Activated CD4-positive, alpha-beta T cell treated with anti-CD3 and anti-CD28 coated beads, Interleukin-2, amount 50 U/mL, for 48 hours (primary cell): ENCODE data around the gene PREX1.
"Not testable (repeated sequence)": the region's sequence is repeated elsewhere in the genome, so short reads cannot be mapped to it uniquely, and the experiment has no call there.

Experiments used
- DNase-seq, 2 experiments: peaks; one replicate each; pipeline ENCODE4 v3.0.0-alpha.2; 2020

PREX1 gene

DNA sequence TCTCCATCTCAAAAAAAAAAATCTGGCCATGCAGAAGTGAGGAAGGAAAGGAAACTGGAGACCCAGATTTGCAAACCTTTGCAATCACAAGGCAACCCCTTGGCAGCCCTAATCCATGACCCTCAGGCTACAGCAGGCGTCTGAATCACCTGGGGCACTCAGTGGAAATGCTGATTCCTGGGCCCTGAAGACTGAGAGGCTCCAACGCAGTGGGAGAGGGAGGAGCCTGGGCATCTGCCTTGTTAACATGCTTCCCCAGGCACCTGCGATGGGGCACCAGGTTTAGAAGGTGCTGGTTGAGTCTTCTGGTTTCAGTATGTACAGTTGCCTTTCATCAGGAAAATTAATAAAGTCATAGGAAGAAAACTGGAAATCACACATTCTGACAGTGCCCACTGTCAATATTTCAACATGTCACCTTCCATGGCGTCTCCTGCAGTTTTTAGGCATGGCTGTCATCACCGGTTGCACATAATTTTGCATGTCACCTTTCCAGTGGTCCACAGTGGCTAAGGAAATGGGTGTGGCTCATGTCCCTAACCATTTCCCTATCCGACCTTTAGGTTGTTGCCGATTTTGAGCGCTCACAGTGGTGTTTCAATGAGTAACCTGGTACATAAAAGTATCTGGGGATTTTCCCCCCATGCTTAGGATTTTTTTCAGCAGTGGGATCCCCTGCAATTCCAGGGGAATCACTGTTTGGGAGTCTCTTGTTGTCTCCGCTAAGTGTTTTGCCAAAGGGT lies 56.9 kb downstream of the PREX1 start:
- DNase-seq, result no peak

DNA sequence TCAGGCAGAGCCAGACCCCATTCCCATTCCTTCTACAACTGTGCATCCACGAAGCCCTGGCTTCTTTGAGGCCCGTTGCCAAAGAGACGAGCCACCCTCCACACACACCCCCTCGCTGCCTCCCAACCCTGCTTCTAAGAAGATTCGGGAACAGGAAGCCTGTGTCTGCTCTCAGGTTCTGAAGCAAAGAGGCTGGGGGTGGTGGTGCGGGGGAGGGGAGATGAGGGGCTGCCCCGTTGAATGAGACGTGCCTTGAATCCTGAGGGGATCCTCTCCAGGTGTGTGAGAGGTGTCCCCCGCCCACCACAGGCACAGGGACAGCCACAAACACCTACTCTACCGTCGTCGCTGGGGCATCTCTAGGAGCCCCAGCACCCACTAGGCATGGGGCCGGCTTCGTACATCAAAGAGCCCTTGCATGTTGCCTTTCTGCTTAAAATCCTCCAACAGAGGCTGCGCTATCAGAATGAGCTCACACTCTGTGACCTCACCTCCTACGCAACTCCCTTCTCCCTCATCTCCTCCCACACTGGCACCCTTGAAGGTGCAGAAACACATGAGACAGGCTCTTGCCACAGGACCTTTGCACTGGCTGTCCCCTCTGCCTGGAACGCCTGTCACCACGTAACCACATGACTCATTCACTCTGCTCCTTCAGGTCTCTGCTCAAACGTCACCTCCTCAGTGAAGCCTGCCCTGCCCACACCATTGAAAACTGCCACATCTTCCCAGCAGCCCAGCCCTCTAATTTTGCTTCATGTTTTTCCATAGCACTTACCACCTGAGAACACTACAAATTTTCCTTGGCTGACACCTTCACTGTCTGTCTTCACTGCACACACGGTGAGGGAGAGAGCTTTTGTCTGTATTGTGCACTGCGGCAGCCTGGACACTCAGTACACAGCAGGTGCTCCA lies 58.5 kb downstream of the PREX1 start:
- peak; percentile 92 to 95 for DNase-seq

DNA sequence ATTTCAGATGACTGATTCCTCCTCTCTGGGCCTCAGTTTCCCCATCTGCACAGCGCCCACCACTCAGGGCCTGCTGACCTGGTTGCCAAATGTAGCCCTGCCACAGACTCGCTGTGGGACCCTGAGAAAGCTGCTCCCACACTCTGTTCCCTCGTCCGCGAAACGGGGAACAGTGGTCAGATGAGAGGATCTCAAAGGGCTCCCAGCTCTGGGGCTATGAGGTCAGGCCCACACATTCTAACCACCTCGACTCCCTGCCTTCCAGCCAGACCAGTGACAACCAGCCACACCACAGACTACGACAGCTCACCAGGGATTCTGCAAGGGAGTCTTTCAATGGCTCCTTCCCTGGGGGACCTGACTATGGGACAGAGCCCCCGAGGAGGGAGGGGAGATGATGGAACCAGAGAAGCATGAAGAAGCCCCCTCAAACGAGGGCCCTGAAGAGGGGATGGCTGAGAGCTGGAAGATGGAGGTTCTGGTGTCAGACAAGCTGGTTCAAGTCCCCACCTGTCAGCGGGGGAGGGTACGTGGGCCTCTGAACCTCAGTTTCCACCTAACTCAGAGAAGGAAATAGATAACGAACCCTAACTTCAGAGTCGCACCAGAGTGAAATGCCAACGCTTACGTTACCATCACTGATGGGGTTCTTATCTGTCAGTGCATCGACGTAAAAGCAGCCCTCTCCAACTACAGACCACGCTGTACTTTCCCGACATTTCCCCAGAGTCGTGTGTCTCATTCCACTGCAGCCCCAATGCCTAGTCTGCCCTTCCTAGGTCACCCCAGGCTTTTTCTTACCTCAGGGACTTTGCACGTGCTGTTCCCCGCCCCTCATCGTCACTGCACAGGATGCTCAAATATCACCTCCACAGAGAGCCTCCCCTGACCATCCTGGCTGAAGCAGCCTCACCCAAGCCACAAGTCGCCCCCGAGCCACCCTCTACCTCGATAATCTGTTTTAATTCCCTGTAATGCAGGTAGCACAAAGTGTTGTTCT lies 60.5 kb downstream of the PREX1 start:
- peak; percentile 48 to 62 for DNase-seq

DNA sequence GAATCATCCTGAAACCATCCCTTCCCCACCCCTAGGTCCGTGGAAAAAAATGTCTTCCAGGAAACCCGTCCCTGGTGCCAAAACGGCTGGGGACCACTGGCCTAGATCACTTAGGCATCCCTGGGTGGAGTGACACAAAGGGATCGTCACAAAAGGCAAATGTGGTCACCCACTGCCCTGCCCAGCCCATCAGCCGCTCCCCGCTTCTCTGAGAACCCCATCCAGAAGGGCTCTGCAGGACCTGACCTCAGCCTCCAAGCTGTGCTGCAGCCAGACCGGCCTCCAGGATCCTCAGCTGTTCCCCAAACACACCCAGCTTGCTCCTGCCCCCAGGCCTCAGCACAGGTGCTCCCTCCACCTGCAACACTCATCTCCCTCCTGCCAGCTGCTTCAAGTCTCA lies 61.6 kb downstream of the PREX1 start:
- DNase-seq, result no peak

DNA sequence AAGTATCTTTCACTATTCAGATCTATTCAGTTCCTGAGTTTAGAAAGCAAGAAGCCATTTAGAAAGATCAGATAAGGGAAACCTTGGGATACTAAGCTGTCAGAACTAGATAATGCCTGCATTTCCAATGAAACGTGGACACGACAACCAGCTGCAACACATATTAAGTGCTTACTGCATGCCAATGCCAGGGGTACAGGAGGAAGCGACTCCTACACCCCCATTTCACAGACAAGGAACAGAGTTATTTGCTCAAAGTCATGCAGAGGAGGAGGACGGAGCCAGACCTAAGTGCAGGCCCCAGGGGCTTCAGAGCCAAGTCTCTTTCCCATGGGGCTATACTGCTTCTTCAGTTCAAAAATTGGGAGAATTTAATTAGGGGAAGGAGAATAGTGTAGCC lies 62.4 kb downstream of the PREX1 start:
- DNase-seq, result no peak

DNA sequence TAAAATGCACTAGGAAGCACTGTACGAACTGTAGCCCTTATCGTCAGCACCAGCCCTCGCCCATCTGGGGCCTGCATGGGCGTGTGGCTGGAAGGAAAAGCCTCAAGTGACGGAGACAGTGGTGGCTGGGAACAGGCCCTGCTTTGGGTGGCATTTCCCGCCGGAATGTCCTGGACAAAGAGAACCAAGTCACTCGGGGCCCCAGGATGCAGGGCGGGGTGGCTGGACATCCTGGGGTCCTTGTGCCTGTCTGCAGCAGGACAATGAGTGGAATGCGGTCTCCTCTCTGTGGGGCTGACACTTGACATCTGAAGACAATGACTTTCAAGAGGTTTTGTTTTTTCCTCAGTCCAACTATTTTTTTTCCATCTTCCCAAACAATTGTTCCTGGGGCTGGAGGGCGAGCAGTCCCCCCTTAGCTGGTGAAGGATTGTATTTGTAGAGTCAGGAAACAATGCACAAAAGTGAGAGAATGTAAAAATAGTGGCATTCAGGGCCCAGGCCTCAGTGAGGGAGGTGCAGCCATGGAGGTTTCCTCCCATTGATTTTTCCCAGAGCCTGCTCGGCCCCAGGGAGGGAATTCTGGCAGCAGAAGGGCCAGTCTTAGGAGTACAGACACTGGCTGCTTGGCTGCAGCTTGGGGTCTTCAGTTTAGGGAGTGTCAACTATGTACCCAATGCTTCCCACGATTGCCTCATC lies 64.4 kb downstream of the PREX1 start:
- DNase-seq, result no peak

DNA sequence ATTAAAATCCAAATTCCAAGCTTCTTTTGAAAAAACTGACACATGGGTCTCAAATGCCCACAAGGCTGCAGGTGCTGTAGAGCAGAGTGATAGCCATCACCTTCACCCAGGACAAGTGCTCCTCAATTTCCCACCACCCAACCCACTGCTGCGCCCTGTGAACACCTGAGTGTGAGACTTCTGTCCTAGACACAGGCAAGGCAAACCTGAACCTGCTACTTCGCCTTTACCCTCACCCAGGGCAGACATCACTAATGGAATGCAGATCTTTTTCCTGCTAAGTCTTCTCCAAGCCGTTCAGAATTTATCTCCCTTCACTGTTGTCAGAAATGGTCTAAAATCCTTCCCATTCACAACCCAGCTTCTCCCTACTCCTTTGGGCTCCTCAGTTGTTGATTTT lies 65.9 kb downstream of the PREX1 start:
- no peak for DNase-seq

DNA sequence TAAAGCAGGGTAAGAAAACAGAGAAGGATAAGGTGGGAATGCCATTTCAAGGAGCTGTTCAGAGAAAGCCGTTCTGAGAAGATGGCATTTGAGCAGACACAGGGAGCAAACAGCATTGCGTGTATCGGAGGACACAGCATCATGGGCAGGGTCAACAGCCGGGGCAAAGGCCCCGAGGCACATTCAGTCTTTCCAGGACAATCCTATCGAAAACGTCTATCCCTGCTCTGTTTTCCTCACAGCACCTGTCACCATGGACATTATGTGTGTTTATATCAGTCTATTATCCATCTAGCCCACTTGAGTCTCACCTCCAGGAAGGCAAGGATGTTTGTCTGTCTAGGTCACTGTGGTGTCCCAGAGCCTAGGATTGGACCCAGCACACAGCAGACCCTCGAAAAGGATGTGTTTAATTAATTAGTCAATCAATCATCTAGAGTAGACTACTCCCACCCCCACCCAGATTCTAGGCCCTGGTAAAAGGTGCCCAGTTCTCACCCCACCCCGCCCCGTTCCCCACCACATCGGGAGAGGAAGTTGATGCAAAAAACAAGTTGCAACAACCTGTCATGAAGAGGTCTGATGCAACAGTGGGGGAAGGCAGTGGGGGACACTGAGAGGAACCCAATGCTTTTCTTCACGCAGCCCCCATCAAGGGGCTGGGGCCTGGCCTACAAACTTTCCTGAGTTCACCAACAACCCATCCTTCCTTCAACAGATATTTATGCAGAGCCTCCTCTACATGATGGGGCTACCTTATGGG lies 66.6 kb downstream of the PREX1 start:
- peak in 1 of 2 experiments; percentile 46 for DNase-seq

DNA sequence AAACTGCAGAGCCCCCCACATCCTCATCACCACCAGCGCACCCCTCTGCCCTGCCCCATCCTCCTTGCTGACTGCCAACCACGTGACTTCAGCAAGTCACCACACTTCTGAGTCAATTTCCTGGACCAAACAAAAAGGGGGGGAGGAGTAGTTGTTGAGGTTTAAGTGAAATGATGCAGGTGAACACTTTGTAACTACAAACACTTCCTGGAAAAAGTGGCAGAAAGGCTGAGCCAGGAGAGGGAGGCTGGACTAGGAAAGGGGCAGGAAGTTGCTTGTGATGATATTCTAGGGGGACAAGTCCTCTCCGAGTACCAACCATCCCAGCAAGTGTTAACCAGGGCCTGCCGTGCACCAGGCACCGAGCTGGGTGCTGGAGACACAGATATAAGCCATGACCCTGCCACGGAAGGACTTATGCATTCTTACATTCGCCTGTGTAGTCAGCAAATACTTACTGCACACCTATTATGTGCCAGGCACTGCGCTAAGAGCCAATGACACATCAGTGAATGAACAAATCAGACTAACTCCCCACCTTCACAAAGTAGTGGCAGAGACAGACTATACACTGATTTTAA lies 67.3 kb downstream of the PREX1 start:
- DNase-seq, result peak; percentile 64

DNA sequence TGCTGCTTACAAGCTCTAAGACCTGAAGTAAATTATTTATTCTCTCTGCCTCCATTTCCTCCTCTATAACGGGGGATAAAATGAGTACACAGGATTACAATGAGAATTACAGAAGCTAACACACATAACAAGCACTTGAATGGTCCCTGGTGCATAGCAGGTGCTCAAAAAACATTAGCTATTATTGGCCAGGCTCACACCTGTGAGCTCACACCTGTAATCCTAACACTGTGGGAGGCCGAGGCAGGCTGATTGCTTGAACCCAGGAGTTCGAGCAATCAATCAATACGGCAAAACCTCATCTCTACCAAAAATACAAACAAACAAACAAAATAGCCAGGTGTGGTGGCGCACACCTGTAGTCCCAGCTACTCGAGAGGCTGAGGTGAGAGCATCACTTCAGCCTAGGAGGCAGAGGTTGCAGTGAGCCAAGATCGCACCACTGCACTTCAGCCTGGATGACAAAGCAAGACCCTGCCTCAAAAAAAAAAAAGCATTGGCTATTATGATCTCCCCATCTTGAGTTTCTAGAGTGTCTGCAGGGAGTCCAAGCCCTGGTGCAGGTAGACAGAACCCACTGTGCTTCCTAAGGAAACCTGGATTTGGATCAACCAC lies 68.1 kb downstream of the PREX1 start:
- no peak for DNase-seq

DNA sequence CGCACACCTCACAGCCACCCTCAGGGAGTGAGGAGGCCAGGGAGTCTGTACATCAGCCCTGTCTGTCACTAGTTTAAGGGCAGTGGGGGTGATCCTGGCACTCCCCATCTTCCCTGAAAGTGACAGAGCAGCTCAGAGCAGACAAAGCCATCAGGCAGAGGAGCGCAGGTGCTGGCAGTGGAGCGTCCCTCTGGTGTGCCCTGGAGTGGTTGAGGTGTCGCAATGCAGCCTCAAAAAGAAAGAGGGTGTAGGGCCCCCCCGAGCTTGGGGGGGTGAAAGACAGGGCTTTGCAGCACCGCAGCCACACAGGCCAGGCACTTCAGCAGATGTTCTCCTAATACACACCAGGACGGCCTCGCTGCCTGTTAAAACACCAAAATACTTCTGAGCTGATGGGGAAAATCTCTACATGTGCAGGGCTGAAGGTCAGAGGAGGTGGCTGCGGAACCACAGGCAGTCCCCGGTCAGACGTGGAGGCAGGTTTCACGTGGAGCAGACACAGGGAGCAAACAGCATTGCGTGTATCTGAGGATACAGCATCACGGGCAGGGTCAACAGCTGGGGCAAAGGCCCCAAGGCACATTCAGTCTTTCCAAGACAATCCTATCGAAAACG lies 69.5 kb downstream of the PREX1 start:
- no peak for DNase-seq

DNA sequence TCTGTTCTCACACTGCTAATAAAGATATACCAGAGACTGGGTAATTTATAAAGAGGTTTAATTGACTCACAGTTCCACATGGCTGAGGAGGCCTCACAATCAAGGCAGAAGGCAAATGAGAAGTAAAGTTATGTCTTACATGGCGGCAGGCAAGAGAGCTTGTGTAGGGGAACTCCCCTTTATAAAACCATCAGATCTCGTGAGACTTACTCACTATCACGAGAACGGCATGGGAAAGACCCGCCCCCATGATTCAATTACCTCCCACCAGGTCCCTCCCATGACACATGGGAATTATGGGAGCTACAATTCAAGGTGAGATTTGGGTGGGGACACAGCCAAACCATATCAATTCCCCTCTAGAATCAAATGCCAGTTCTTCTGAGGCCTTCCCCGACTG lies 71.0 kb downstream of the PREX1 start:
- DNase-seq, result not testable (repeated sequence)

DNA sequence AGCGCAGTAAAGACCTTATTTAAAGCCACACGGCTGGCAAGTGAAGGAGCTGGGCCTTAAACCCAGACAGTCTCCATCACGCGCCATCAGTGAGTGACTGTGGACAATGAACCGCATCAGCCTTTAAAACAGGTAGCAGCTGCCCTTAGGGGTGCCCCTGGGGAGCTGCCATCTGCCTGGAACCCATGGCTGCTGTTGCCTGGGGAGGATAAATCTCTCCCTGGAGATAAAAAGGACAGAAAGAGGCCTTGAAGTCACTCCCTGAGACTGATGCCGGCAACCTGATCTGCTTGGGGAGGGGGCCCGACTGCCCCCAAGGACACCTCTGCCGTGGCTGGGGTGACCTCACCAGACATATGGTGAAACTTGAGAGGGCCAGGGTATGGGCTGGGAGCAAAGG lies 73.5 kb downstream of the PREX1 start:
- no peak for DNase-seq

DNA sequence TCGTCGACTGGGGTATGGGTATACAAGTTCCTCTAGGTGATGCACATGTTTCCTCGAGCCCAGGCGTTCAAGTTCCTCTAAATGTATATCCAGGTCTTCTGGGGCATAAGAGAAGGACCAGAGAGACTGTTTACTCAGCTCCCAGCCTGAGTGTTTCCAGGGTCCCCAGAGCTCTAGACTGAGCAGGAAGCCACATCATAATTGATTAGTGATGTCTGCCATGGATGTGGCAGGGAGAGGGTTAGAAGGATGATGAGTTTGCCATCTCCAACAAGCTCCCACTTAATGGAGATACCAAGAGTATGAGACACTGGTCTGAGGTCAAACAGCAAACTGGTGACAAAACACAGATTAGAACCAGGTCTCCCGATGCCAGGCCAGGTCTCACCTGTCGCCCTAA lies 74.8 kb downstream of the PREX1 start:
- DNase-seq, result no peak

DNA sequence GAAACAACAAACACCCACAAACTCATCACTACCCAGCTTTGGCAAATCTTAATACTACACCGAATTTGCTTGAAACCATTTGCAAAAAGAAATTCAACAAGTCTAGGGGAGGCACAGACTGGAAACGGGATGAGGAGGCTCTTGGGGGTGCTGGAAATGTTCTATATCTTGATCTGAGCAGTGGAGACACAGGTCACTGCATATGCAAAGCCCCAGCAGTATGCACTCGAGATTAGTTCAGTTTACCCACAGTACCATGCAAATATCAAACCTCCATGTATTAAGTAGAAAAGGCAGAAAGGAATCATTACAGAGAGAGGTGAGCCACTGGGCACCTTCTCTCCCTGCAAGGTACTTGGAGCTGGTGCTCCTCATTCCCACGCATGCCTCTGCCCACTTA lies 75.9 kb downstream of the PREX1 start:
- DNase-seq, result no peak

DNA sequence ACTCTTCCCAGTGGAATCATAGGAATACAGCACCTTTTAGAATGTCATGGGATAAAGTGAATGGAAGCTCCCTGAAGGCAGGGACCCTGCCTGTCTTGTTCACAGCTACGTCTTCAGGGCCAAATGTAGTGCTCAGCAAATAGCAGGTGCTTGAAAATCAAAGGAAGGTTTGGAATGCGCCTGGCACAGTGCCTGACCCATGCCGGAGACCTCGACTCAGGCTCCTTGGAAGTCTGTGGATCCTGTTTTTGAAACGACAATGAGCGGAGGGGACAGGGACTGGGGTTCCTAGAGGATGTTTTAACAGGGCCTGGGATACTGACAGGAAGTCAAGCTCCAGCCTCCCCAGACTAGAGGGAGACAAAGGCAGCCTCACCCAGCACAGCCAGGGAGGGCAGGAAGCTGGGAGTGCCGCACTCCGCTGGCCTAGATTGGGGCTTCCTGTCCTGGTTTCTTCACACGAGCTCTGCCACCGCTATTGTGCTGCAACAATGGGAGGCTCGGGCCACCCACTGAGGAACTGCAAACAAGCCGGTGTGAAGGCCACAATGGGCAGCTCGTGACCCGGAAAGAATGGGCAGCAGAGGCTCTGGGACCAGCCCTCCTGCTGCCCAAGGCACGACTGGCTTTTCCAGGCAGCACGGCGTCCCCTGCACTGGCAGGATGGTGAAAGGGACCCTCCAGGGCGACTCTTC lies 76.7 kb downstream of the PREX1 start:
- DNase-seq, result peak; percentile 41 to 53

DNA sequence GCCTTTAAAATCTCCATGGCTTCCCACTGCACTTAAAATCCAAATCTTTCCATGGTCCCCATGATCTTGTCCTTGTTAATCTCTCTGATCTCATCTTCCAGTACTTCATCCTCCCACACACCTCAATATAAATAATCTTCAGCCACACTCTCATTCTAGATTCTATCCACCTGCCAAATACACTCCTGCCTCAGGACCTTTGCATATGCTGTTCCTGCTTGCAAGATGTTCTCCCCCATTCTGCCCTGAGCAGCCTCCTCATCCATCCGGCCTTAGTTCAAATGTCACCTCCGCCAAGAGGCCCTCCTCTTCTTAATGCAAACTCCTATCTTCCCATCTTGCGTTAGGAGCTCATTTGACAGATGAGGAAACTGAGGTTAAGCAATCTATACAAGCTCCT lies 77.4 kb downstream of the PREX1 start:
- no peak for DNase-seq

DNA sequence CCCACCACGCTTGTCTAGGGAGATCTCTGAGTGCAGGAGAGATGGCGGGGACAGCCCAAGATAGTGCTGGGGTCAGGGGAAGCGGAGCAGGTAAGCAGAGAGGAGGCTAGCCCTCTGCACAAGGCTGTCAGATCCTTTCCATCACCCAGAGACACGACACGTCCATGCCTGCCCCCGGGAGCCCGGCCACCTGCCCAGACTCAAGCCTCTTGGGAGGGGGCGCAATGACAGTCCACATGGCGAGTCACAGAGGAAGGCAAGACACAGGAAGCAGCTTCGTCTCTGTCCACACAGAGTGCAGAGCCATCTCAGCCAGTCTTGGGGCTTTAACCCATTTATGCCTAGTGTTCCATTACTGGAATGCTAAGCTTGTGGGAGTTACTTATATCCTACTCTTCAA lies 78.4 kb downstream of the PREX1 start:
- DNase-seq, result no peak

DNA sequence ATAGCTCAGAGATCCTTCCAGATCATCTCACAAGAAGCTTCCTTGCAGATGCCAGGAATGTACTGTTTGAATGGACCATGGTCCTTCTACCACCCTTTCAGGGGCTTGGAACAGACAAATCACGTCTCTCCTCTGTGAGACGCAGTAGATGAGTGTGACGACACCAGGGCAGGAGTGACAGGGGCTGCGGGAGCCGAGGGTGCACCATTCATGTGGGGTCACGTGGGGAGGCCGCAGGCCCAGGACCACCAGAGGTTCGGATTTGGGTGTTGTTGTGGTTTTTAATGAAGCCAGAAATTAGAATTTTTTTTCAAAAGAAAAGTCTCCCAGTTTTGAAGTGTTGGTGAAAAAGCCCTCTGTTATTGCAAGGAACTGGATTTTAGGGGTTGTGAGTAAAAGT lies 79.2 kb downstream of the PREX1 start:
- DNase-seq, result no peak
